GM18858 (cell line): ENCODE measurements around the gene RGPD5.
"Not testable (repeated sequence)": the region's sequence is repeated elsewhere in the genome, so short reads cannot be mapped to it uniquely, and the experiment has no call there.

Source experiments
- ATAC-seq: cut with Tn5 transposase; IDR thresholded peaks from one replicate; pipeline ENCODE4 v1.9.1; 2021; ENCODE audit not compliant: unreplicated experiment

The RGPD5 gene

DNA sequence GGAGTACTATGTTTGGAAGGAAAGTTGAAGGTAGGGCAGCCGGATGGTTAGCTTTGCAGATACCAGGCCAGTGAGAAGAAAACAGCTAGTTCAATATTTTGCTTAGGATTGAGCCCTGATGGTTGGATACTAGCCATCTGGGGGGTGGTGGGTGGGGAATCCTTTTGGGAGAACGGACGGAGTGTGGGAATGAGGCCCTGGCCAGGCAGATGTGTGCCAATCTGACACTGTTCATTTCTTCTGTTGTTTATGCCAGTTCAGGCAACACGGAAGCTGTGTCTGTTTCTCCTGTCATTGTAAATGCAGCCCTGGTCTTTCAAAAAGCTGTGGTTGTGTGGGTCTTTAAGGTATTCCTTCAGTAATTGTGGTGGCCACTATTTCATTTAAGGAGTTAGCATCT is 96.9 kb downstream of the RGPD5 start:
- ATAC-seq: not testable (repeated sequence)

DNA sequence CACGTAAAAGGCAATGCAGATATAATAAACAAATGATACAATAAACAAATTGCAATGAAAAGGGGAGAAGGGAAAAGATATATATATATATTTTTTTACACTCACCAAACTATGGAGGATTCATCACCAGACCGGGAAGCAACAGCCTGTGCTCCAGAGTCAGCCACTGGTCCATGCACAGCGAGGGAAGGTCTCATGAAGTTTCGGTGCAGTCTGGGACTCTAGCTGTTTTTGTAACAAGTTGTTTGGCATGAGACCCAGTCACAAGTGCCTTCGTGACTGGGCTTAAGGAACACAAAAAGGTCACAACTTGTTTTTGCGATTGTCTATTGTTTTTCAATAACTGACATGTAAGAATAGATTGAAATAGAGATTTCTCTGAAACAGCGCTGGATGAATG is 99.6 kb downstream of the RGPD5 start:
- not testable (repeated sequence) for ATAC-seq

DNA sequence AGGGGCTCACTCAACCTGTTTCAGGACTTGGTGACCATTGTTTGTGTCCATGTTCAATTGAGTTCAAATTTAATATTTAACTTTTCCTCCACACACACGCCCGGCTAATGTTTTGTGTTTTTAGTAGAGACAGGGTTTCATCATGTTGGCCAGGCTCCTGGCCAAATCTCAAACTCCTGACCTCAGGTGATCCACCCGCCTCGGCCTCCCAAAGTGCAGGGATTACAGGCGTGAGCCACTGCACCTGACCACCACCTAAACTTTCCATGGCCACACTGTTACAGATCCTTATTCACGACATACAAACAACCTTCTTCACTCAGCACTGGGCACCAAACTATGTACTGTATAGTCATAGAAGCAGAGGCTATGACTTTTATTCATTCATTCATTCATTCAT is 100.0 kb downstream of the RGPD5 start:
- ATAC-seq: not testable (repeated sequence)

DNA sequence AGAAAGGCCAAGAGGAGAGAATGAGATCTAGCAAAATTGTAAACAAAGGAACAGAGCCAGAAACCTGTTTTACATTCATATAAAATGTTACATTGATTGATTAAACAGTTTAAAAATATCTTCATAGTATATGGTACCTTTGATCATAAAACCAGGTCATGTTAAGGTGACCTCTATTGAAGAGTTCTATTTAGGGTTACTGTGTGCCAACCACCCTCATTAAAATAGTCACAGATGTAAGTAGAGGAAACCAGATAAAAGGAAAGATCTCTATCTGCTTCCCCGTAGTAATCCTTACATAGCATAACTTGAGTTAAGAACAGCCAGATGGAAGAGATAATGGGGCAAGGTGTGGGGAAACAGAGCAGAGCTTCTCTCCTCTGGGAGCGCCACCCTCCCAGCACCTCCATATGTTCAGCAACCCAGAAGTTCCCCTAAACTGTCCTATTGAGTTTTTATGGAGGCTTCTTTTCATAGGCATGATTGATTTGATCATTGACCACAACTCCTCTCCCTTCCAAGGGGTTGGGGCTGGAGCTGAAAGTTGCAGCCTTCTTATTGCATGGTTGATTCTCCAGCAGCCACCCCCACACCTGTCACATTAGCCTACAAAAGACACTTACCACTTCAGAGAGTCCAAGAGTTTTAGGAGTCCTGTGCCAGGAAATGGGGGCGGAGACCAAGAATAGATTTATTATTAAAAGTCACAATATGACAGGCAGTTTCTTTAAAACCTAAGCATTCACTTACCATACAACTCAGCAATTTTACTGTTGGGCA is 101.2 kb downstream of the RGPD5 start:
- not testable (repeated sequence) for ATAC-seq

DNA sequence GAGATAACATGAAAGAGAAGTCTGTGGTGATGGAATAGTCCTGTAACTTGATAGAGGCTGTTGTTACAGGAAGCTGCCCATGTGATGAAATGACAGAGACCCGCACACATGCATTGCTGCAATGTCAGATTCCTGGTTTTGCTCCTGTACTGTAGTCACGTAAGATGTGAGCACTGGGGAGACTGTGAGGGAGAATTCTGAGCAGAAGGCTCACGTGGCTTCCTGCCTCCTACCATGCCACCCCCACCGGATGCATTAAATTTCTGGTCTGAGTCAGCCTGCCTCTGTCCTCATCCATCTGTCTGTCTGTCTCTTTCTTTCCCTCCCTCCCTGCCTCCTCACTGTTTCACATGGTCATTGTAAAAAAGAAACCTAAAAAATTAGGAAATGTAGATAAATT is 102.1 kb downstream of the RGPD5 start:
- peak; percentile 93 for ATAC-seq

DNA sequence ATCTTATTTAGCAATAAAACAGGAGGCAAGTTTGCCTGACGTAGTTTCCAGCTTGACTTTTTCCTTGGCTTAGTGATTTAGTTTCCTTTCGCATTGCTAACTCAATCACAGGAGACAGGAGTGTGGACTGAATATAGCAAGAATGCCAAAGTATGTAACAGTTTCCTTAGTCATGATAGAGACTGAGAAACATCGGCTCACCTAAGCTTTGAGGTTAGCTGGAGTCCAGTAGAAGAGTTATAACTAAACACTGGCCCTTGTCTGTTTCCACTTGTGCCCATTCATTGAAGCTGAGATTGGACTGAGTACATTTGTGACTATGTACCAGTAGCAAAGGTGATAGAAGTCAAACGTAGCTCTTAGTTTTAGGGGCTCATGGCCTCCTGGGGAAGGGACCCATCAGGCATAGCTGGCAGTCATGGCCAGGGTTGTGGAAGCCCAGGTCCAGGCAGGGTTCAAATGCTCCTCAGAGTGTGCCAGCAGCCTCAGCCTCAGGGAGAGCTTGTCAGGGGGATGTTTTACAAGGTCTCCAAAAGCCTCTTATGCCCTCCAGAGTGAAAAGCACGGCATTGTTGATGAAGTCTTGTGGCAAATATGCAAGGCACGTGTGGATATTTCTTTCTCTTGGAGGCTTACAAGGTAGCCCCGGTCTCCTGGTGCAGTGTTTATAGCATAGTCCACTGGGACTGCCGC is 103.8 kb downstream of the RGPD5 start:
- ATAC-seq: not testable (repeated sequence)

DNA sequence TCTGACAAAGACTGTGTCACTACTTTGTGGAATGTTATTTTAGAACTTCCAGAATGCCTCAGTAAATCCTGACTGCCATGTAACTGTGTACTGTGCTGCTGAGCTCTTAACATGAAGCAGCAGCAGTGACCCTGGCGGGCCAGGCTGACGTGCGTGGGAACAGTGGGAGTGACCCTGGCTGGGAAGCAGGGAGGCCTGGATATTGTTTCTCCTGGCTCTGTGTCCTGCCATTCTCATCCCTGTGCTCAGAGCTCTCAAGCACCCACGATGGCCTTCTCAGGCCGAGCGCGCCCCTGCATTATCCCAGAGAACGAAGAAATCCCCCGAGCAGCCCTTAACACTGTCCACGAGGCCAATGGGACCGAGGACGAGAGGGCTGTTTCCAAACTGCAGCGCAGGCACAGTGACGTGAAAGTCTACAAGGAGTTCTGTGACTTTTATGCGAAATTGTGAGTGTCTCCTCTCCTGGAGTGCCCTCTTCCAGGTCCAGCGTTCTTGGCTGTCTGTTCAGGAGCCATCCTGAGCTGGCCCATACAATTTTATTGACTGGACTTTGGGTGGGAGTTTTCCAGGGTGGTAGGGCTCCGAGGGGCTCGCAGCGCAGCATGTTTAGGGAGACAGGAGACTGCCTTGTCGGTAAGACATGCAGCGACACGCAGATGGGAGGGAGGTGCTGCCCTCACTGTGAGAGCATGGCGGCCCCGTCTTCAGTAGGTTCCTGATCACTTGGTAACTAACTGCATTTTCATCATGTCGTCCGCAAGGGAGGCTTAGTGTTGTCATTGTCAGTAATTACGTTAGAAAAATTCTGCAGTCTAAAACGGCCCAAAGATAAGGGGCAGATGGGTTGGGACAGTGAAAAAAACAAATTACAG is 104.6 kb downstream of the RGPD5 start, which contains the start of gene LIMS3:
TSS of gene LIMS3 (plus strand) at position 227 of the 875 bp plus-strand sequence. CDS start at position 268, 41 bp downstream.
- not testable (repeated sequence) for ATAC-seq

DNA sequence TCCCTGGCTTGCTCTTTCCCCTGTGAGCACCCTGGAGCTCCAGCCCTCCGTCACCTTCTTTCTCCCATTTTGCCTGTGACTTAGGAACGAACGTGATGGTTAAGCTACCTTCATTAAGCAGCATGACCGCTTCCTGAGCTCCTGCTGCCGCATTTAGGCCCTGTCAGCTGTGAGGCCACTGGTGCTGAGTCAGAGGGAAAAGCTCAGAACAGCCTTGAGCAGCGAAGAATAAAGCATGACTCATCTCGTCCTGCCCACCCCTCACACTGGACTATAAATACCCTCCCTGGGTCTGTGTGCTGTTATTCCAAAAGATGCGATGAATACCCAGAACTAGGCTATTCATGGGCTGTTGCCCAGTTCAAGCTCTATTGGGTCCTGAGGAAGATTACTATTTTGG is 111.7 kb downstream of the RGPD5 start:
- ATAC-seq: peak; percentile 84
